K562 (cell line): Measurements from ENCODE around the gene EXOSC2. TPM values are rescaled to one million over a fixed set of nuclear protein-coding genes. Genes with fewer than 3 reads are reported as not detected.

Experiments used
- AFF1 ChIP-seq, 2 experiments: fragments of 450-650 bp; IDR thresholded peaks; 2 replicates each; pipeline ENCODE4 v1.6.1; 2018; ENCODE audit warnings: mild to moderate bottlenecking in 2 of 2, low read depth in 1 of 2; ENCODE audit not compliant: partially characterized antibody in 2 of 2
- ATF6 ChIP-seq: sonication (generic); formaldehyde crosslinking; IDR thresholded peaks from 2 replicates; pipeline ENCODE4 v1.4.0; 2020; ENCODE audit warnings: mild to moderate bottlenecking, missing genetic modification reagents
- BRF1 ChIP-seq: IDR thresholded peaks from 3 replicates; pipeline ENCODE4 v1.6.1; 2011; ENCODE audit warnings: borderline replicate concordance, mild to moderate bottlenecking; ENCODE audit not compliant: insufficient read length; ENCODE audit errors: extremely low read depth
- CXXC5 ChIP-seq: fragments of 250-450 bp; sonication (Bioruptor Pico); IDR thresholded peaks from 2 replicates; pipeline ENCODE4 v1.8.0; 2022; ENCODE audit warnings: inconsistent platforms, mild to moderate bottlenecking, moderate library complexity
- E2F8 ChIP-seq: fragments of 450-650 bp; IDR thresholded peaks from 2 replicates; pipeline ENCODE4 v1.7.1; 2018; ENCODE audit warnings: mild to moderate bottlenecking, low read depth; ENCODE audit not compliant: partially characterized antibody
- EWSR1 ChIP-seq: fragments of 450-650 bp; IDR thresholded peaks from 2 replicates; pipeline ENCODE4 v1.6.1; 2018; ENCODE audit warnings: borderline replicate concordance, mild to moderate bottlenecking, low read depth, moderate library complexity; ENCODE audit not compliant: partially characterized antibody
- KDM2B ChIP-seq: fragments of 250-450 bp; sonication (Bioruptor Pico); IDR thresholded peaks from 2 replicates; pipeline ENCODE4 v1.8.0; 2021; ENCODE audit warnings: mild to moderate bottlenecking, moderate library complexity
- KLF6 ChIP-seq: fragments of 250-450 bp; sonication (Bioruptor Pico); IDR thresholded peaks from 2 replicates; pipeline ENCODE4 v1.4.0; 2020; ENCODE audit warnings: mild to moderate bottlenecking, moderate library complexity, borderline replicate concordance
- MTA1 ChIP-seq: fragments of 450-650 bp; IDR thresholded peaks from 2 replicates; pipeline ENCODE4 v1.6.1; 2017; ENCODE audit warnings: borderline replicate concordance
- SFPQ ChIP-seq: fragments of 200-400 bp; formaldehyde crosslinking; IDR thresholded peaks from 2 replicates; pipeline ENCODE4 v1.6.1; 2017; ENCODE audit warnings: mild to moderate bottlenecking, low read depth, low read length, moderate library complexity
- TEAD1 ChIP-seq, 2 experiments: fragments of 450-650 bp in 1 of 2; sonication (generic) in 1 of 2; formaldehyde crosslinking; IDR thresholded peaks; 2 replicates each; pipeline versions ENCODE4 v1.4.0 to v1.8.0; 2020 to 2022; ENCODE audit warnings: mild to moderate bottlenecking in 2 of 2, missing genetic modification reagents in 1 of 2
- ZNF124 ChIP-seq: sonication (generic); formaldehyde crosslinking; IDR thresholded peaks from 2 replicates; pipeline ENCODE4 v1.8.1; 2022; ENCODE audit warnings: missing genetic modification reagents
- ZNF766 ChIP-seq: fragments of 200-800 bp; sonication (Bioruptor generic); conservative IDR thresholded peaks from 2 replicates; pipeline ENCODE4 v1.6.1; 2016; ENCODE audit warnings: missing genetic modification characterization, missing compliant biosample characterization
- ZNF79 ChIP-seq: fragments of 250-450 bp; sonication (Bioruptor Pico); IDR thresholded peaks from 2 replicates; pipeline ENCODE4 v1.4.0; 2020; ENCODE audit warnings: low read depth, mild to moderate bottlenecking, moderate library complexity
- polyA plus RNA-seq, 8 experiments: library from polyadenylated mRNA; depleted of rRNA in 4 of 8; stranded (reverse) in 5 of 8; unstranded in 3 of 8; fragments of >200 nt; fragmentation: Nextera tagmentation in 2 of 8; fragmentation: Illumina TruSeq in 1 of 8; extraction: Ambion mirVana in 2 of 8; extraction: Trizol in 1 of 8; gene quantifications; 2 replicates each; pipeline versions ENCODE4 v1.2.1 to v1.2.3, GENCODE V29; 2011 to 2014; ENCODE audit warnings: inconsistent platforms in 1 of 8, missing spikeins in 1 of 8
- total RNA-seq, 7 experiments: library from RNA; depleted of rRNA in 6 of 7; stranded (reverse); fragments of >200 nt in 6 of 7; fragmentation: Illumina TruSeq in 2 of 7; extraction: Trizol in 2 of 7; gene quantifications; 2 replicates each; pipeline versions ENCODE4 v1.2.1 to v1.2.3, GENCODE V29; 2011 to 2021; ENCODE audit warnings: low replicate concordance in 1 of 7

Gene EXOSC2
- total and polyA plus RNA-seq, 9 of the 15 experiments (the other 6 are each of a cell fraction or from before 2014, with no cell fraction given) = 46.0 to 101 (median 77.6) TPM

DNA sequence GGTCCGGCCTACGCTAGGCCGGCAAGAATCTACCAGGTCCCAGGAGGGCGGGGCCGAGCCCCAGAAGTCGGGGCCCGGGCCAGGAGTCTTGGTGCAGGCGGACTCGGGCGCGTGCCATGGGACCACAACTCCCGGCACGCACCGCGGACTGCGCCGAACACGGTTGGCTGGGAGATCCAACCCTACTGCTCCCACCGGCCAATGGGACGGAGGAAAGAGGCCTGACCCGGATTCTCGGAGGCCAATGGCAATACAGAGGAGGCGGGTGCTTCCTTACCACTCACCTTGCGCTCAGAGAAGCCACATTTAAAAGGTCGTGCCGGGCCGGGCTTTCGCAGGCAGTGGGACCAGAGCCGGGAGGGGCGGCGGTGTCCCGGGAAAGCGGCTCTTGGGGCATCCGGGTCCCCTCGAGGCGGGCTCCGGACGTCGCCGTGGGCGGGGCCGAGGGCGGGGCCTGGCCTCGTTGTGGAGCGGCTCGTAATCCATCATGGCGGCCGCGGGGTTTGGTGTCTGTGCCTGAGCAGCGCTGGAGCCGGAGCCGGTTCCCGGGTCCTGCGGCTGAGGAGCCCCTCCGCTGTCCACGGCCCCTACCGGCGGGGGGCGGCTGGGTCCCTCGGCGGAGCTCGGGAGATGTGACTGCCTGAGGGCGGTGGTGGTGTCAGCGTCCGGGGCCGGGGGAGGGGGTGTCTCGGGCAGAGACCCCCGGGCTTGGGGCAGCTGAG lies 19.1 kb downstream of the EXOSC2 start (continued):
- no peak for TF ChIP-seq MTA1
- no peak for TF ChIP-seq AFF1 (IDR thresholded peaks at IDR 0.05; ENCODE audit: low read depth in 1 of 2, partially characterized antibody in 2 of 2)
- no peak for TF ChIP-seq EWSR1
- peak; percentile 68 for TF ChIP-seq CXXC5
- no peak for TF ChIP-seq TEAD1 (CRISPR knock-in tag; IDR thresholded peaks at IDR 0.05)
- no peak for TF ChIP-seq SFPQ
- no peak for TF ChIP-seq ATF6 (CRISPR knock-in tag)
- TF ChIP-seq ZNF766 (CRISPR knock-in tag) = no peak
- TF ChIP-seq KLF6 (CRISPR knock-in tag) = no peak
- no peak for TF ChIP-seq E2F8
- TF ChIP-seq ZNF79 (CRISPR knock-in tag) = no peak
- TF ChIP-seq KDM2B (CRISPR knock-in tag) = no peak
- TF ChIP-seq ZNF124 (CRISPR knock-in tag) = no peak
- TF ChIP-seq BRF1 = no peak
